ENCODE results near the gene PRTG. TPM values are rescaled to one million over a fixed set of nuclear protein-coding genes. Genes with fewer than 3 reads are reported as not detected.

PRTG gene
- polyA plus RNA-seq, 1 donor (not counting 4 experiments of a cell fraction or from before 2014, with no cell fraction given) = not detected

GRCh38 chr15:55589287-55589686, 153.7 kb downstream of the PRTG start:
- Histone ChIP-seq H3K9me1 (ENCODE audit: control insufficient read depth, extremely low read depth, insufficient read depth, low read length) (no peaks in the 10 kb centered on the region), H3K79me2 (ENCODE audit: control insufficient read depth, insufficient read depth, low read length) (no peaks in the 10 kb centered on the region), H4K20me1 (ENCODE audit: control insufficient read depth, extremely low read depth, insufficient read depth, low read length) (no peaks in the 10 kb centered on the region), H3K9me3 (ENCODE audit: control insufficient read depth, low read depth, low read length) (no peaks in the 10 kb centered on the region), H3K27me3 (ENCODE audit: control insufficient read depth, extremely low read depth, insufficient read depth, low read length) (peaks cover 8% of the 10 kb centered on the region), H3K4me3 (ENCODE audit: control insufficient read depth in 2 of 3, extremely low read depth in 1 of 3, insufficient read depth in 2 of 3, low read depth in 1 of 3, low read length in 3 of 3) (no peak overlapping the region), H3K4me1 (ENCODE audit: control insufficient read depth, extremely low read depth, insufficient read depth, low read length) (no peaks in the 10 kb centered on the region), H2AFZ (ENCODE audit: control insufficient read depth, low read length) (no peak overlapping the region), H3K9ac (ENCODE audit: control insufficient read depth, extremely low read depth, insufficient read depth, low read length) (no peak overlapping the region), H3K4me2 (ENCODE audit: control insufficient read depth, extremely low read depth, insufficient read depth, low read depth, low read length) (no peak overlapping the region), H3K27ac (ENCODE audit: control insufficient read depth, insufficient read depth, low read length) (no peak overlapping the region), H3K36me3 (ENCODE audit: control insufficient read depth in 2 of 2, extremely low read depth in 1 of 2, insufficient read depth in 2 of 2, low read length in 2 of 2) (no peaks in the 10 kb centered on the region)
- DNase-seq (ENCODE audit: low read depth, low spot score) (no peak), FAIRE-seq (no peak)
- TF ChIP-seq, protein P1, sequence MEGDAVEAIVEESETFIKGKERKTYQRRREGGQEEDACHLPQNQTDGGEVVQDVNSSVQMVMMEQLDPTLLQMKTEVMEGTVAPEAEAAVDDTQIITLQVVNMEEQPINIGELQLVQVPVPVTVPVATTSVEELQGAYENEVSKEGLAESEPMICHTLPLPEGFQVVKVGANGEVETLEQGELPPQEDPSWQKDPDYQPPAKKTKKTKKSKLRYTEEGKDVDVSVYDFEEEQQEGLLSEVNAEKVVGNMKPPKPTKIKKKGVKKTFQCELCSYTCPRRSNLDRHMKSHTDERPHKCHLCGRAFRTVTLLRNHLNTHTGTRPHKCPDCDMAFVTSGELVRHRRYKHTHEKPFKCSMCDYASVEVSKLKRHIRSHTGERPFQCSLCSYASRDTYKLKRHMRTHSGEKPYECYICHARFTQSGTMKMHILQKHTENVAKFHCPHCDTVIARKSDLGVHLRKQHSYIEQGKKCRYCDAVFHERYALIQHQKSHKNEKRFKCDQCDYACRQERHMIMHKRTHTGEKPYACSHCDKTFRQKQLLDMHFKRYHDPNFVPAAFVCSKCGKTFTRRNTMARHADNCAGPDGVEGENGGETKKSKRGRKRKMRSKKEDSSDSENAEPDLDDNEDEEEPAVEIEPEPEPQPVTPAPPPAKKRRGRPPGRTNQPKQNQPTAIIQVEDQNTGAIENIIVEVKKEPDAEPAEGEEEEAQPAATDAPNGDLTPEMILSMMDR (optimal IDR thresholded peaks at IDR 0.05 in 1 of 3, IDR thresholded peaks at IDR 0.05 in 1 of 3, conservative IDR thresholded peaks at IDR 0.05 in 1 of 3; ENCODE audit: extremely low read depth in 1 of 3, insufficient read depth in 2 of 3, low read length in 3 of 3) = no peak
- no peak for TF ChIP-seq EZH2 (IDR thresholded peaks at IDR 0.05; ENCODE audit: low read length)
- dilution Hi-C loops (cut with MboI; ENCODE audit: extremely low pct_ligation_motif_present, low sequenced_read_pairs) = no loop called here

GRCh38 chr15:55588815-55589115, 154.2 kb downstream of the PRTG start:
- FAIRE-seq = no peak
- H3K9ac ChIP-seq (ENCODE audit: control insufficient read depth, extremely low read depth, insufficient read depth, low read length) = peak overlapping the region; percentile 14
- H2AFZ ChIP-seq (ENCODE audit: control insufficient read depth, low read length) = peak overlapping the region; percentile 57
- H3K27ac ChIP-seq (ENCODE audit: control insufficient read depth, insufficient read depth, low read length) = no peak overlapping the region
- dilution Hi-C loops (cut with MboI; ENCODE audit: extremely low pct_ligation_motif_present, low sequenced_read_pairs) = no loop called here
- no peak for DNase-seq (ENCODE audit: low read depth, low spot score)
- peaks cover 8% of the 10 kb centered on the region for H3K27me3 ChIP-seq (ENCODE audit: control insufficient read depth, extremely low read depth, insufficient read depth, low read length)
- peak overlapping the region; percentile 42 for H3K4me2 ChIP-seq (ENCODE audit: control insufficient read depth, extremely low read depth, insufficient read depth, low read depth, low read length)
- H3K4me3 ChIP-seq (ENCODE audit: control insufficient read depth in 2 of 3, extremely low read depth in 1 of 3, insufficient read depth in 2 of 3, low read depth in 1 of 3, low read length in 3 of 3) = peak overlapping the region; percentile 7 to 21 (median 16)
- H3K9me3 ChIP-seq (ENCODE audit: control insufficient read depth, low read depth, low read length) = no peaks in the 10 kb centered on the region
- no peaks in the 10 kb centered on the region for H3K36me3 ChIP-seq (ENCODE audit: control insufficient read depth in 2 of 2, extremely low read depth in 1 of 2, insufficient read depth in 2 of 2, low read length in 2 of 2)
- TF ChIP-seq EZH2 (IDR thresholded peaks at IDR 0.05; ENCODE audit: low read length) = no peak
- TF ChIP-seq, protein P1 (optimal IDR thresholded peaks at IDR 0.05 in 1 of 3, IDR thresholded peaks at IDR 0.05 in 1 of 3, conservative IDR thresholded peaks at IDR 0.05 in 1 of 3; ENCODE audit: extremely low read depth in 1 of 3, insufficient read depth in 2 of 3, low read length in 3 of 3) = no peak
- no peaks in the 10 kb centered on the region for H3K9me1 ChIP-seq (ENCODE audit: control insufficient read depth, extremely low read depth, insufficient read depth, low read length)
- no peaks in the 10 kb centered on the region for H4K20me1 ChIP-seq (ENCODE audit: control insufficient read depth, extremely low read depth, insufficient read depth, low read length)
- H3K79me2 ChIP-seq (ENCODE audit: control insufficient read depth, insufficient read depth, low read length) = no peaks in the 10 kb centered on the region
- H3K4me1 ChIP-seq (ENCODE audit: control insufficient read depth, extremely low read depth, insufficient read depth, low read length) = no peaks in the 10 kb centered on the region
